Karpas-422 (cell line): Measurements from ENCODE around the gene CADM1. TPM values are rescaled to one million over a fixed set of nuclear protein-coding genes. Genes with fewer than 3 reads are reported as not detected.

Source experiments
- DNase-seq: peaks from one replicate; pipeline ENCODE4 v3.0.0-alpha.2; 2015
- H2AFZ ChIP-seq: fragments of 200-600 bp; sonication (generic); 2 replicates; pipeline ENCODE4 v1.6.1; 2014; ENCODE audit warnings: antibody characterized with exemption, low read length, mixed read lengths
- H3K27ac ChIP-seq: fragments of 200-600 bp; sonication (generic); 2 replicates; pipeline ENCODE4 v1.5.1; 2014; ENCODE audit warnings: mild to moderate bottlenecking, low read length, moderate library complexity
- H3K27me3 ChIP-seq: fragments of 200-600 bp; sonication (generic); 2 replicates; pipeline ENCODE4 v1.6.1; 2014; ENCODE audit warnings: low read length, mixed read lengths
- H3K36me3 ChIP-seq: fragments of 200-600 bp; sonication (generic); 2 replicates; pipeline ENCODE4 v1.6.1; 2014; ENCODE audit warnings: low read length, mixed read lengths; ENCODE audit not compliant: insufficient read depth
- H3K4me1 ChIP-seq: fragments of 200-600 bp; sonication (generic); 2 replicates; pipeline ENCODE4 v1.6.1; 2014; ENCODE audit warnings: mild to moderate bottlenecking, low read length, mixed read lengths
- H3K4me2 ChIP-seq: fragments of 200-600 bp; sonication (generic); 2 replicates; pipeline ENCODE4 v1.6.1; 2014; ENCODE audit warnings: low read length, low read depth, mild to moderate bottlenecking; ENCODE audit not compliant: poor library complexity, severe bottlenecking
- H3K4me3 ChIP-seq: fragments of 200-600 bp; sonication (generic); 2 replicates; pipeline ENCODE4 v1.5.1; 2014; ENCODE audit warnings: mild to moderate bottlenecking, antibody characterized with exemption, low read length, mixed read lengths
- H3K79me2 ChIP-seq: fragments of 200-600 bp; sonication (generic); 2 replicates; pipeline ENCODE4 v1.6.1; 2014; ENCODE audit warnings: mild to moderate bottlenecking, low read length, mixed read lengths
- H3K9ac ChIP-seq: fragments of 200-600 bp; sonication (generic); 2 replicates; pipeline ENCODE4 v1.6.0; 2014; ENCODE audit warnings: low read length
- H3K9me2 ChIP-seq: fragments of 200-600 bp; sonication (generic), shearing (Covaris generic); replicated peaks from 2 replicates; pipeline ENCODE4 v1.6.0; 2014; ENCODE audit warnings: mild to moderate bottlenecking, low read length, moderate library complexity; ENCODE audit not compliant: insufficient read depth
- H3K9me3 ChIP-seq: fragments of 300-700, 200-600 bp; sonication (generic); 2 replicates; pipeline ENCODE4 v1.6.1; 2014; ENCODE audit warnings: low read length, mixed read lengths
- H4K20me1 ChIP-seq: fragments of 200-600 bp; sonication (generic); 2 replicates; pipeline ENCODE4 v1.6.1; 2014; ENCODE audit warnings: mild to moderate bottlenecking, antibody characterized with exemption, low read length, low read depth; ENCODE audit not compliant: insufficient read depth
- total RNA-seq: library from RNA; depleted of rRNA; stranded (reverse); fragments of >200 nt; shearing (Covaris generic); gene quantifications from 2 replicates; pipeline ENCODE4 v1.2.3, GENCODE V29; 2014; ENCODE audit warnings: low replicate concordance

The CADM1 gene
- total RNA-seq, 1 experiment from 2014 or later: not detected

- no peaks in the 10 kb centered on the region for H3K27me3 ChIP-seq
- H3K4me3 ChIP-seq: no peak overlapping the region
- no peaks in the 10 kb centered on the region for H4K20me1 ChIP-seq
- no peaks in the 10 kb centered on the region for H3K9me2 ChIP-seq
- H3K27ac ChIP-seq: no peak overlapping the region
- no peak overlapping the region for H3K4me2 ChIP-seq
- H3K79me2 ChIP-seq: no peaks in the 10 kb centered on the region
- H3K36me3 ChIP-seq: no peaks in the 10 kb centered on the region
- H3K4me1 ChIP-seq: no peaks in the 10 kb centered on the region
- DNase-seq: no peak
- H3K9ac ChIP-seq: no peak overlapping the region
- no peak overlapping the region for H2AFZ ChIP-seq
- H3K9me3 ChIP-seq: no peaks in the 10 kb centered on the region
Measured at GRCh38 chr11:115155978-115156377, 348.2 kb downstream of the CADM1 start.

GRCh38 chr11:115155320-115155719 lies 348.9 kb downstream of the CADM1 start:
- DNase-seq: no peak
- H3K4me1 ChIP-seq: no peaks in the 10 kb centered on the region
- no peaks in the 10 kb centered on the region for H3K9me2 ChIP-seq
- no peaks in the 10 kb centered on the region for H3K79me2 ChIP-seq
- H3K27me3 ChIP-seq: no peaks in the 10 kb centered on the region
- no peak overlapping the region for H2AFZ ChIP-seq
- no peak overlapping the region for H3K27ac ChIP-seq
- no peaks in the 10 kb centered on the region for H3K36me3 ChIP-seq
- H3K4me2 ChIP-seq: no peak overlapping the region
- H3K9me3 ChIP-seq: no peaks in the 10 kb centered on the region
- no peak overlapping the region for H3K9ac ChIP-seq
- H4K20me1 ChIP-seq: no peaks in the 10 kb centered on the region
- H3K4me3 ChIP-seq: no peak overlapping the region

DNA sequence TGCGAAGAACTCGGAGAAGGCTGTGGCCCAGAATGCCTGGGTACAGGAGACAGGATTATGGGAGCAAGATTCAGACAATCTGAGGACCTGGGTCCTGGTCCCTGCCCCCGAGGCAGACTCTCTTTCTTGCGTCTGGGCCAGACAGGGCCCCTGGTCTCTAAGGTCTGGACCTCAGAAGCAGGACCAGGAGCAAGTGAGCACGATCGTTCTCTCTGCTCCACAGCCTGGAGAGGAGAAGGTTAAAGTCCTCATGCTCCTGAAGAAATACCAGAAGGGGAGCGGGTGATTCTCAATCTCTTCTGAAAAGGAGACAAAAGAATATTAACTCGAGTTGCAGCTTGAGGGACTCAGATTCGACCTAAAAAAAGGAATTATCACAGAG lies 349.9 kb downstream of the CADM1 start:
- no peak overlapping the region for H3K4me3 ChIP-seq
- H3K36me3 ChIP-seq: no peaks in the 10 kb centered on the region
- no peaks in the 10 kb centered on the region for H3K79me2 ChIP-seq
- no peak overlapping the region for H3K9ac ChIP-seq
- H3K9me3 ChIP-seq: no peaks in the 10 kb centered on the region
- no peaks in the 10 kb centered on the region for H3K4me1 ChIP-seq
- H3K9me2 ChIP-seq: no peaks in the 10 kb centered on the region
- DNase-seq: no peak
- no peaks in the 10 kb centered on the region for H4K20me1 ChIP-seq
- no peak overlapping the region for H2AFZ ChIP-seq
- no peaks in the 10 kb centered on the region for H3K27me3 ChIP-seq
- H3K4me2 ChIP-seq: no peak overlapping the region
- H3K27ac ChIP-seq: no peak overlapping the region

DNA sequence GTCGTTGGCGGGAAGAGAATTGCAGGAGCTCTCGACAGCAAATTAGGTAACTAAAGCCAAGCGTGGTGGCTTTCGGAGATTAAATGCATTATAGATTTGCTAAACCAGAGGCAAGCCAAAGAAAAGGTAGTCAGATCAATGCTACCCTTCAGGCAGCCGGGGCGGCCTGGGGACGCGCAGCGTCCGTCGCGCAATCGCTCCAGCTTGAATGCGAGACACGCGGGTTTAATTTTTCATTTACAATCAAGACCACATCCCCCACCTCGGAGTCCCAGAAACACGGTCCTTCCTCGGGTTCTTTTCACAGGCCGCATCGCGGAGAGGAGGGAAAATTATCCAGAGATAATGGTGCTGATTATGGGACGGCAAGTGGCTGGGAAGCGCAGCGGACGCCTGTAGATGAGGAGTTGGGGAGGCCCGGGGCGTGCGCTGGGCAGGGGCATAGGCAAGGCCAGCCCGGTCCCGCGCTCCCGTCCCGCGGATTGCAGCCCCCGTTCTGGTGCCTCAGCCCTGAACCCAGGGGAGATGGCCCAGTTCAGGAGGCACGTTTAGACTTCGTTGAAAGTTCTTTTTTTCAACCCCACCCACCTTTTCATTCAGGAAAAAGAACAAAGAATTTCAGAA lies 350.4 kb downstream of the CADM1 start:
- DNase-seq: no peak
- Histone ChIP-seq H3K9me2 (no peaks in the 10 kb centered on the region), H3K9me3 (no peaks in the 10 kb centered on the region), H3K4me2 (no peak overlapping the region), H3K9ac (no peak overlapping the region), H2AFZ (no peak overlapping the region), H4K20me1 (no peaks in the 10 kb centered on the region), H3K27ac (no peak overlapping the region), H3K36me3 (no peaks in the 10 kb centered on the region), H3K4me1 (no peaks in the 10 kb centered on the region), H3K79me2 (no peaks in the 10 kb centered on the region), H3K4me3 (no peak overlapping the region), H3K27me3 (no peaks in the 10 kb centered on the region)

- Histone ChIP-seq H3K36me3 (no peaks in the 10 kb centered on the region), H3K4me1 (no peaks in the 10 kb centered on the region), H3K27me3 (no peaks in the 10 kb centered on the region), H3K79me2 (no peaks in the 10 kb centered on the region), H4K20me1 (no peaks in the 10 kb centered on the region), H3K9me2 (no peaks in the 10 kb centered on the region), H3K4me3 (no peak overlapping the region), H2AFZ (no peak overlapping the region), H3K9ac (no peak overlapping the region), H3K9me3 (no peaks in the 10 kb centered on the region), H3K4me2 (no peak overlapping the region), H3K27ac (no peak overlapping the region)
- DNase-seq: no peak
Measured at GRCh38 chr11:115153135-115153534, 351.1 kb downstream of the CADM1 start.

DNA sequence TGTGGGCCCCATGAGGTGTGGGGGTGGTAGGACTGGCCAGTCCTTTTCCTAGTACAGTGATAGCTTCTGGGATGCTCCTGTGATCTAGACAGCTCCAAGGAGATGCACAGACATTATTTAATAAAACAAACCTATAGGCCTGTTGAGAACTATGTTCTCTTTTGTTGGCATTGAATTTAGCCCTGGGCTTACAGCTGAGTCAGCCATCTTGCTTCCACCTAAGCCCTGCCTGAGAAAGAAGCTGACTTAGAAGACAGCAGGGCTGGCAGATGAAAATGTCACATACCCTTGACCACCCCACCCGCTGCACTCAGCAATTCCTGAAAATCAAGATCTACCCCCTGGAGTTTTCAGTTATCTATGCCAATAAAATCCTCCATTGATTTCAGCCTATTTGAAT lies 353.2 kb downstream of the CADM1 start:
- H3K27ac ChIP-seq: no peak overlapping the region
- H3K9me3 ChIP-seq: no peaks in the 10 kb centered on the region
- H3K27me3 ChIP-seq: no peaks in the 10 kb centered on the region
- no peaks in the 10 kb centered on the region for H4K20me1 ChIP-seq
- H3K4me2 ChIP-seq: no peak overlapping the region
- no peak overlapping the region for H3K4me3 ChIP-seq
- H3K9ac ChIP-seq: no peak overlapping the region
- no peak for DNase-seq
- no peaks in the 10 kb centered on the region for H3K9me2 ChIP-seq
- no peaks in the 10 kb centered on the region for H3K36me3 ChIP-seq
- no peaks in the 10 kb centered on the region for H3K79me2 ChIP-seq
- H3K4me1 ChIP-seq: no peaks in the 10 kb centered on the region
- no peak overlapping the region for H2AFZ ChIP-seq

DNA sequence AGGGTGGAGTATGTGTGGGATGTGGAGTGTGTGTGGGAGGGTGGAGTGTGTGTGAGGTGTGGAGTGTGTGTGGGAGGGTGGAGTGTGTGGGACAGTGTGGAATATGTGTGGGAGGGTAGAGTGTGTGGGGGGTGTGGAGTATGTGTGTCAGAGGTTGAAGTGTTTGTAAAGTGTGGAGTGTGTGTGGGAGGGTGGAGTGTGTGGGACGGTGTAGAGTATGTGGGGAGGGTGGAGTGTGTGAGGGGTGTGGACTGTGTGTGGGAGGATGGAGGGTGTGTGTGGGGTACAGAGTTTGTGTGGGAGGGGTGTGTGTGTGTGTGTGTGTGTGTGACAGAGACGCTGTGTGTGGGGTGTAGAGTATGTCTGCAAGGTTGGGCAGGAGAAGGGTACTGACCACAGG lies 355.5 kb downstream of the CADM1 start:
- no peaks in the 10 kb centered on the region for H4K20me1 ChIP-seq
- no peaks in the 10 kb centered on the region for H3K27me3 ChIP-seq
- H3K4me1 ChIP-seq: no peaks in the 10 kb centered on the region
- no peaks in the 10 kb centered on the region for H3K36me3 ChIP-seq
- H3K79me2 ChIP-seq: no peaks in the 10 kb centered on the region
- H3K27ac ChIP-seq: no peak overlapping the region
- H3K9me2 ChIP-seq: no peaks in the 10 kb centered on the region
- DNase-seq: no peak
- H3K4me2 ChIP-seq: no peak overlapping the region
- H2AFZ ChIP-seq: no peak overlapping the region
- no peak overlapping the region for H3K4me3 ChIP-seq
- no peak overlapping the region for H3K9ac ChIP-seq
- no peaks in the 10 kb centered on the region for H3K9me3 ChIP-seq

- DNase-seq: no peak
- Histone ChIP-seq H3K9ac (no peak overlapping the region), H3K27ac (no peak overlapping the region), H3K4me3 (no peak overlapping the region), H2AFZ (no peak overlapping the region), H3K4me1 (no peaks in the 10 kb centered on the region), H3K9me2 (no peaks in the 10 kb centered on the region), H3K4me2 (no peak overlapping the region), H4K20me1 (no peaks in the 10 kb centered on the region), H3K79me2 (no peaks in the 10 kb centered on the region), H3K9me3 (no peaks in the 10 kb centered on the region), H3K36me3 (no peaks in the 10 kb centered on the region), H3K27me3 (no peaks in the 10 kb centered on the region)
Measured at GRCh38 chr11:115148101-115148500, 356.1 kb downstream of the CADM1 start.
